HG03139 (cell line): ENCODE measurements around the gene NADSYN1.
A peak's percentile ranks its signal among the peaks of the same experiment; 100 is the strongest.
"Not testable (repeated sequence)": the region's sequence is repeated elsewhere in the genome, so short reads cannot be mapped to it uniquely, and the experiment has no call there.

Source experiments
- ATAC-seq: cut with Tn5 transposase; IDR thresholded peaks from one replicate; pipeline ENCODE4 v1.9.1; 2021; ENCODE audit not compliant: unreplicated experiment

Gene NADSYN1

DNA sequence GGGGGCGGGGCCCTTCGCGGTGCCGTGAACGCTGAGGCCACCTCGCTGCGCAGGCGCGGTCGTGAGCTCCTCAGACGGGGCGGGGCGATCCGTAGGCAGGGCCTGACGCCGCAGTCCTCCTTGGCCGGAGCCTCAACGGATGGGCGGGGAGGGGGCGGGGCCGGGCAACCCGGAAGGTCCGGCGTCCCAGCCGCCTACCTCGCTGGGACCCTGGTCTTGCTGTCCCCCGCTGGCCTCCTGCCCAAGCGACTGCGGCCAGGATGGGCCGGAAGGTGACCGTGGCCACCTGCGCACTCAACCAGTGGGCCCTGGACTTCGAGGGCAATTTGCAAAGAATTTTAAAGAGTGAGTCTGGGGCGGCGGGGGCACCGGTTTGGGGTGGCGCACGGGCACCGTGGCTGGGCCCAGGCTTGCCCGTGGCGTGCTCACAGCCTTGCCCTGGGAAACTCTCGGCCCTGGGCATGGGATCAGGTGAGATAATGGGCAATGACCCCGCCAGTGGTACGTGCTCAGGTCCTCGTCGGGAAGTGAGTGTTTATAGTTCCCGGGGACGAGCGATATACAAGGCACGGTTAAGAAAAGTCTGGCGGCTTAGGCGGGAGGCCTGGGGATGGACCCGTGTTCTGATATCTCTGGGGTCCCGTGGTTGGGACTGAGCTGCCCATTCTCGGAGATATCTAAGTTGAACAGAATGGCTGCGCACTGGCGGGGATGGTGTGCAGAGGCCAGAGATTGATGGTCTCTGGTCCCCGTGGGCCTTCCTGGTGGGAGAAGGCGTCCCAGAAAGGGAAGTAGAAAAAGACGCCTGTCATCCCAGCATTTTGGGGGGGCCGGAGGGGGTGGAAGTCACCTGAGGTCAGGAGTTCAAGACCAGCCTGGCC, at the start of gene NADSYN1:
TSS of gene NADSYN1 (plus strand) at position 167 of the 881 bp plus-strand sequence. CDS start at position 261, 94 bp downstream.
- peak; percentile 42 for ATAC-seq

- no peak for ATAC-seq
Observed at GRCh38 chr11:71404209-71404608, 48.8 kb upstream of the NADSYN1 start.

DNA sequence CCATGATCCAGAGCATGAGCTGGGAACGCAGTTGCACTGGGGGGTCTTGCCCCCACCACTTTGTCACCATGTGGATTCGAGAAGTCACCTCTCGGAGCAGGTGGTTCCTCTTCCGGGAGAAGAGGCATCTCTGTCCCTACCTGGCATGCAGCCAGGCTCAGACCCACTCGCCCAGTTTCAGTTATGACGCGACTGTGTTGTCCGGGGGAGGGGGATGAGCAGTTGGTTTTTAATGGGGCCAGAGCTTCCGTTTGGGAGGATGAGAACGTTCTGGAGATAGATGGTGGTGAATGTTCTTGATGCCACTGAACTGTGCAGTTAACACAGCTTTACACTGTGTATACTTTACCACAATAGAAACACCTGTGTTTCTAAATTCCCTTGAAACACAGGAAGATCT, 46.3 kb upstream of the NADSYN1 start:
- no peak for ATAC-seq

DNA sequence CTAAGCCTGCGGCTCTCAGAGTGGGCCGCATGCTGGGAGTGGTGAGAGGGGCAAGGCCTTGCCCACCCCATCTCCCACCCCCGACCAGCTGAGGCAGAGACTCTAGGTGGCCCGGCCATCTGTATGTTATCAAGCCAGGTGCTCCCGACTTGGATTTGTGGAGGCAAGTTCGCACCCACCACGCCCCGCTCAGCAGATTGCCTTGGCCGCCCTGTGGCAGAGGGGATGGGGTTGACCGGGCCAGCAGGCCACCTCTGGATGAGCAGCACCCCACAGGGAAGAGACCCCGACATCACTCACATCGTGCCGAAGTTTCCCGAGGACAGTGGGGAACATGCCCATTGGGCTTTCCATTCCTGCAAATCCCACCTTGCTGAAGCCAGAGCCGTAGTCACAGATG, 45.6 kb upstream of the NADSYN1 start:
- ATAC-seq, result no peak

- ATAC-seq, result no peak
Observed at GRCh38 chr11:71408826-71409225, 44.2 kb upstream of the NADSYN1 start.

- ATAC-seq, result no peak
Observed at GRCh38 chr11:71410363-71410966, 42.5 kb upstream of the NADSYN1 start.

GRCh38 chr11:71414645-71415044, 38.4 kb upstream of the NADSYN1 start:
- ATAC-seq, result no peak

GRCh38 chr11:71418643-71419042, 34.4 kb upstream of the NADSYN1 start:
- no peak for ATAC-seq

DNA sequence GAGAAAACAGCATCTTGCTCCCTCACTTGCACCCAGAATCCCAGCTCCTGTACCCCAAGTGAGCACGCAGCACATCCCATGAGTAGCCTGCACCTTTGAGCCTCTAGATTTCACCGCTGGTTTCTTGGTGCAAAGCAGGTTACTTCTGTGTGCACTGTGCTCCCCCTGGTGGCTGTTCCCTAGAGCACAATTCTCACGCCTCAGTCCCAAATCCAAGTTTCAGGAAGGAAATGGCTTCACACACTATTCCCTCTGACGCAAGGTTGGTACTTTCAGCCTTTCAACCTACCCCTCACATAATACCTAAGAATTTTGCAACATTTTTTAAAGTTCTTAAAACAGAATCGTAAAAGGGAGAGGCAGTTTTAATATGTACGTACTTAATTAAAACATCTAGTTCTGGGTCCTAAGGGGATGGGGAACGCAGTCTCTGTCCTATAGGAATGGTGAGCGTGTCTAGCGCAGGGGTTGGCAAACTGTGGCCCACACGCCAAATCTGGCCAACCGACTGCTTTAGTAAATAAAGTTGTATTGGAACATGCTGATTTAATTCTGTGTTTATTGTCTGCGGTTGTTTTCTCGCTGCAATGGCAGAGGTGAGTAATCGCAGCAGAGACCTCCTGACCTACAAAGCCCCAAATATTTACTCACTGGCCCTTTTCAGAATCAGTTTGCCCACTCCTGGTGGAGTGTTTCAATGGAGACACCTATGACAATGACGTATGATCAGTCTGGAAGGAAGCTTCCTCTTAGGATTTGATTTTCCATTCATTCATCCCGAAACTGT, 32.4 kb upstream of the NADSYN1 start:
- ATAC-seq, result no peak

- no peak for ATAC-seq
Observed at GRCh38 chr11:71421392-71421950, 31.5 kb upstream of the NADSYN1 start.

- not testable (repeated sequence) for ATAC-seq
Observed at GRCh38 chr11:71422318-71422717, 30.7 kb upstream of the NADSYN1 start.

GRCh38 chr11:71423181-71423790, 29.7 kb upstream of the NADSYN1 start:
- ATAC-seq, result no peak

DNA sequence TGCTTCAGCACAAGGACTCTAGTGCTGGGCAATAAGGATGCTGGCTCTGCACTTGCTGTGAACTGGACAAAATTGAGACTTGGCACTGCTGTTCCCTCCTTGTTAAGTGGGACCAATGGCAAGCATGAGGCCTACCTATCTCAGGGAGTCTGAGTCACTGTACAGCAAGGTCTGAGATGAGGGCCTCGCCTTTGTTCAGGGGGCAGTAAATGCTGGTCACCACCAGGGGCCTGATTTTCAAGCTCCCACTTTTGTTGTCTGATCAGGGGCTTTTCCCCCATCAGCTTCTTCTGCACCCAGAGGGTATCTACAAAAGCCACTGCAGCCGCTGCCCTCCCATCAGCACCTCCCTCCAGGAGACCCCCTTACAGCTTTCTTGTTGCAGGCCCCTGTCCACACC, 27.6 kb upstream of the NADSYN1 start:
- ATAC-seq, result no peak

DNA sequence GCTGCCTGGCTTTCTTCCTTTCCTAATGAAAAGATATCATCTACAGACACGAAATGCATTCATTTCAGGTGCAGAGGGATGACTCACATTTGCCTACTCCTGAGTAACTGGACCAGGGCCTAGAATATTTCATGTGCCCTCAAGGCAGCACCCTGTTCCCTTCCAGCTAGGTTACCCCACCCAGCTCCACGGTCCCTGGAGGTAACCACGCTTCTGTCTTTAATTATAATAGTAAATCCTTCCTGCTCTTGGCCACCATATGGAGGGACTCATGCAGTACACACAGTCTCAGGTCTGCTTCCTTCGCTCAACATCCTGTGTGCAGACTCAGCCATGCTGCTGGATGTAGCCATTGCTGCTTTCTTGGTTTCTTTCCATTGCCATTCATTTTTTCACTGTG, 27.1 kb upstream of the NADSYN1 start:
- ATAC-seq, result no peak

DNA sequence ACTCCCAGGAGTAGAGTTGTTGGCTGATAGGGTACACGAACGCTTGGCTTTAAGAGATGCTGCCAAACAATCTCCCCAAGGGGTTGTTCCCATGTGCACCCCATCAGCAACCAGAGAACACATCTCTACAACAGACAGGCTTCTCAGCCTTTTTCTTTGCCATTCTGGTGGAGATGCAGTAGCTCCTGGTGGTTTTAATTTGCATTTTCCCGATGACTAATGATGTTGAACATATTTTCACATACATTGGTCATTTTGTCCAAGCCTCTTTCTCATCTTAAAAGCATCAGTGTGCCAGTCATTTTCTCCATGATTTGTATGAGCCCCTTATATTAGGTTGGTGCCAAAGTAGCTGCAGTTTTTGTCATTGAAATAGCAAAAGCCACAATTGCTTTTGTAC, 26.6 kb upstream of the NADSYN1 start:
- ATAC-seq, result no peak

GRCh38 chr11:71428861-71429435, 24.1 kb upstream of the NADSYN1 start:
- no peak for ATAC-seq

- no peak for ATAC-seq
Observed at GRCh38 chr11:71429701-71430100, 23.3 kb upstream of the NADSYN1 start.

GRCh38 chr11:71430166-71430565, 22.8 kb upstream of the NADSYN1 start:
- ATAC-seq, result no peak

- no peak for ATAC-seq
Observed at GRCh38 chr11:71431271-71431670, 21.7 kb upstream of the NADSYN1 start.
